SK-N-MC (cell line): Measurements from ENCODE around the gene SDC3.

Source experiments
- EZH2 ChIP-seq: fragments of 200-600 bp; sonication (generic); IDR thresholded peaks from one replicate; pipeline ENCODE4 v1.6.1; 2017; ENCODE audit warnings: antibody characterized with exemption
- FOXP2 ChIP-seq: optimal IDR thresholded peaks from 2 replicates; pipeline ENCODE3; 2011; ENCODE audit warnings: mild to moderate bottlenecking, moderate library complexity; ENCODE audit not compliant: insufficient read depth; ENCODE audit errors: extremely low read length, control extremely low read depth
- POLR2AphosphoS5 ChIP-seq: IDR thresholded peaks from 2 replicates; pipeline ENCODE4 v1.6.1; 2012; ENCODE audit warnings: mild to moderate bottlenecking, low read depth, low read length, borderline replicate concordance

DNA sequence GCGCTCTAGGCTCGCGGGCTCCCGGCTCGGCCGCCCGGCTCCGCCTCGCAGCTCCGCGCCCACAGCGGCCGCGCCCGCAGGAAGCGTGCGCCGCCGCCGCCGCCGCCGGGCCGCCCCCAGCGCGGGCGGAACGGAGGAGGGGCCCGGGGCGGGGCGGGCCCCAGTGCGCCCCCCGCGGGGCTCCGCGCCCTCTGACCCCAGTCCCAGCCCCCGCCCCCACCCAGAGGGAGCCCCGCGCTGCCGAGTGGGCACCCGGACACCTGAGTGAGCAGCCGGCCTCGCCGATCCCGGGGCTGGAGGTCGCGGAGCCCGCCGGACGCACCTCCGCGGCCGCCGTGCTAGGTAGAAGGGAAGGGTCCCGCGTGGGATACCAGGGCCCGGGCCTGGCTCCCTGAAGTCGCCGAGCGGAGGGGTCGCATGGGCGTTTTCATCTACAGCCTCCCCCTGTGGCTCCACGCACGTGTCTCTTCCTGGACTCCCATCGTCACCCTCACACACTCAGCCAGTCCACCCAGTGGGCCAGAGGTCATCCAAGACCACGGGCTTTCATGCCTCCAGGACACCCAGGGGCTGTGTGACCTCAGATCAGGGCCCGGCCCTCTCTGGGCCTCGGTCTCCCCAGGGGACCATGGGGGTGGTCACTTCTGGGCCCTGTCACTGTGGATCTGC lies at the start of gene SDC3:
- TF ChIP-seq POLR2AphosphoS5 (no peak), EZH2 (no peak), FOXP2 (no peak)
